ENCODE results near the gene LENG8. TPM values are rescaled to one million over a fixed set of nuclear protein-coding genes. Genes with fewer than 3 reads are reported as not detected.

The LENG8 gene
- total RNA-seq, 1 experiment from 2014 or later: 196 TPM

DNA sequence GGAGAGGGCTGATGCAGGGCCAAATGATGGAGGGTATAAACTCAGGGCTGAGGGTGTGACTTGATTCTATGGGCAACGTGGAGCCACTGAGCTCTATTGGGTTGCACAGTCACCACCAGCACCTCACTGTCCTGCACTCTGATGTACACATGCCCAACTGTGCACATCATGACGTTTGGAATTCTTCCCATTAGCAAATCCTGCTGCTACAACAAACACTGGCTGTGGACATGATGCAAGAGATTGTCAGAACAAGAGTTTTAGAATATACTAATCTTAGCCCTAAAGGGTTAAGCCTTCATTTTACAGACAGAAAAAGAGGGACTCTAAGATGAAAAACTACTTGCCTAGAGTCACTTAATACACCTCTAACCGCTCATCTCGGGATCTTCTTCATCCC lies 36.1 kb upstream of the LENG8 start:
- no peak overlapping the region for H3K4me3 ChIP-seq (replicated peaks in 1 of 2; ENCODE audit: low read depth in 1 of 2, low read length in 2 of 2)
- intact Hi-C loops (cut with micrococcal nuclease): no loop called here
- no peaks in the 10 kb centered on the region for H3K36me3 ChIP-seq (ENCODE audit: control insufficient read depth in 1 of 2, insufficient read depth in 2 of 2, low read length in 2 of 2)
- no peaks in the 10 kb centered on the region for H3K9me3 ChIP-seq (ENCODE audit: control insufficient read depth in 1 of 2, insufficient read depth in 1 of 2, low read depth in 1 of 2, low read length in 2 of 2)
- ATAC-seq: no peak
- ChIA-PET CTCF (no interaction called here), POLR2A (no interaction called here), RAD21 (ENCODE audit: low non-redundant PET in 1 of 2, low total read pairs in 2 of 2, uncharacterized antibody in 2 of 2, unreplicated experiment in 2 of 2) (no interaction called here)
- TF ChIP-seq, protein P1, sequence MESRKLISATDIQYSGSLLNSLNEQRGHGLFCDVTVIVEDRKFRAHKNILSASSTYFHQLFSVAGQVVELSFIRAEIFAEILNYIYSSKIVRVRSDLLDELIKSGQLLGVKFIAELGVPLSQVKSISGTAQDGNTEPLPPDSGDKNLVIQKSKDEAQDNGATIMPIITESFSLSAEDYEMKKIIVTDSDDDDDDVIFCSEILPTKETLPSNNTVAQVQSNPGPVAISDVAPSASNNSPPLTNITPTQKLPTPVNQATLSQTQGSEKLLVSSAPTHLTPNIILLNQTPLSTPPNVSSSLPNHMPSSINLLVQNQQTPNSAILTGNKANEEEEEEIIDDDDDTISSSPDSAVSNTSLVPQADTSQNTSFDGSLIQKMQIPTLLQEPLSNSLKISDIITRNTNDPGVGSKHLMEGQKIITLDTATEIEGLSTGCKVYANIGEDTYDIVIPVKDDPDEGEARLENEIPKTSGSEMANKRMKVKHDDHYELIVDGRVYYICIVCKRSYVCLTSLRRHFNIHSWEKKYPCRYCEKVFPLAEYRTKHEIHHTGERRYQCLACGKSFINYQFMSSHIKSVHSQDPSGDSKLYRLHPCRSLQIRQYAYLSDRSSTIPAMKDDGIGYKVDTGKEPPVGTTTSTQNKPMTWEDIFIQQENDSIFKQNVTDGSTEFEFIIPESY (IDR thresholded peaks at IDR 0.05; ENCODE audit: extremely low read depth, insufficient replicate concordance, low read length): no peak
- TF ChIP-seq EZH2 (IDR thresholded peaks at IDR 0.05) (no peak), EZH2phosphoT487 (IDR thresholded peaks at IDR 0.05; ENCODE audit: borderline replicate concordance) (no peak), JUND (IDR thresholded peaks at IDR 0.05) (no peak), CTCF (IDR thresholded peaks at IDR 0.05 in 2 of 3, conservative IDR thresholded peaks at IDR 0.05 in 1 of 3; ENCODE audit: borderline replicate concordance in 1 of 3, insufficient read depth in 1 of 3, low read depth in 2 of 3, low read length in 2 of 3) (no peak), SP1 (IDR thresholded peaks at IDR 0.05; ENCODE audit: low read depth) (no peak), POLR2A (IDR thresholded peaks at IDR 0.05; ENCODE audit: borderline replicate concordance, extremely low read depth, insufficient read depth, insufficient read length) (no peak), ZFX (IDR thresholded peaks at IDR 0.05) (no peak), ELF1 (IDR thresholded peaks at IDR 0.05; ENCODE audit: borderline replicate concordance, low read depth) (no peak), SIN3A (IDR thresholded peaks at IDR 0.05; ENCODE audit: low read depth) (no peak), EGR1 (IDR thresholded peaks at IDR 0.05; ENCODE audit: low read depth) (no peak), REST (IDR thresholded peaks at IDR 0.05; ENCODE audit: low read depth) (no peak), SRF (IDR thresholded peaks at IDR 0.05; ENCODE audit: low read depth) (no peak), ATF3 (IDR thresholded peaks at IDR 0.05) (no peak), FOSL1 (IDR thresholded peaks at IDR 0.05; ENCODE audit: low read depth) (no peak), CEBPB (IDR thresholded peaks at IDR 0.05; ENCODE audit: low read depth) (no peak), CBX3 (IDR thresholded peaks at IDR 0.05; ENCODE audit: low read depth) (no peak), ZNF274 (IDR thresholded peaks at IDR 0.05; ENCODE audit: low read depth, low read length) (no peak)
- no TSS peak for BruUV-seq (replicated peaks)
- H4K20me1 ChIP-seq (ENCODE audit: insufficient read depth): no peaks in the 10 kb centered on the region
- H2AFZ ChIP-seq (ENCODE audit: low read depth, low read length, poor library complexity, severe bottlenecking): no peak overlapping the region
- no peak overlapping the region for H3K9ac ChIP-seq (ENCODE audit: low read length)
- no peak overlapping the region for H3K4me2 ChIP-seq (ENCODE audit: low read length)
- peaks cover 10% of the 10 kb centered on the region; the same call in 1 of the 2 replicates for H3K27me3 ChIP-seq (ENCODE audit: insufficient read depth, low read length)
- H3K27ac ChIP-seq (ENCODE audit: low read depth, low read length): no peak overlapping the region
- H3K4me1 ChIP-seq (ENCODE audit: control insufficient read depth in 1 of 2, insufficient read depth in 2 of 2, low read length in 2 of 2): no peaks in the 10 kb centered on the region
- no peak for DNase-seq (ENCODE audit: low read depth, low spot score)
- H3K9me2 ChIP-seq (ENCODE audit: insufficient read depth): no peaks in the 10 kb centered on the region
- H3K79me2 ChIP-seq (ENCODE audit: insufficient read depth, low read length): no peaks in the 10 kb centered on the region

All from HCT116 (cell line).